ENCODE measurements around the gene RAB40AL.

RAB40AL gene

DNA sequence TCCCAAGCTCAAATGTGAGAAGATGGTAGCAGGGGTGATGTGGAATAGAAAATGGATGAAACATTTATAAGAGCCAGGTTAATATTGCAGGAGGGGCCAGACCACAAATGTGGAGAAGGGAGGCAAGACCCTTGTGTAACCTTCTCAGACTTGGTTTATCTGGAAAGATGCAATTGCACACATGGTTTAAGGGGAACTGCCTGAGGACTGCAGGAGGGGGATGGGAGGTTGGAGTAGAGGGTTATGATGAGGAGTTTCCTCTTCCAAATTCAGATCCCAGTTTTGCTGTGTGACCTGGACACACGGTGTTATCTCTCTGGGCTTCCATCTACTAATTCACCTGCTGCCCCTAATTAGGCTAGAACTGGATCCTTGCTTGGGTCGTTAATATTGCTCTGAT lies 46.1 kb downstream of the RAB40AL start:
- DNase-seq (ENCODE audit: low spot score), result no peak

DNA sequence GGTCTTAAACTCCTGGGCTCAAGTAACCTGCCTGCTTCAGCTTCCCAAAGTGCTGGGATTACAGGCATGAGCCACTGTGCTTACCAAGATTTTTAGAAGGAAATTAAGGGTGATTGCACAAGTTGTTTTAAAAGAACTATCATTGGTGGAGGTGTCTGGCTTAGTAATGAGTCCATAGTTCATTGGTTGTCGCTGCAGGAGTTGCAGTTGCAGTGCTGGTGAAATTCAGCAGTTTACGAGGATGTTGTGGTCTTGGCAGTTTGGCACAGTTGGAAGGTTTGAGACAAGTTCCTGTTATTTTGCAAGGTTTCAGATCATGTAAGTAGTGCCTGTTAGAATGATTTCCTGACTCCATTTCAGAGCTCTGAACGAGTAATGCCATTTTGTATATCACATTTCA lies 48.1 kb downstream of the RAB40AL start:
- no peak for DNase-seq (ENCODE audit: low spot score)
